HuH-7 (cell line): Measurements from ENCODE around the gene ORC1.
A peak's percentile ranks its signal among the peaks of the same experiment; 100 is the strongest.

Source experiments
- DNase-seq: peaks from one replicate; pipeline ENCODE4 v3.0.0; 2011; ENCODE audit warnings: low spot score

Gene ORC1

GRCh38 chr1:52404116-52404974 is at the start of gene ORC1, which contains the start of gene PRPF38A:
ORC1 (minus strand) TSS chr1:52404423; CDS start chr1:52402223, 2,200 bp downstream.
PRPF38A (plus strand) TSS chr1:52404602; CDS start chr1:52404750, 148 bp downstream.
- peak; percentile 76 for DNase-seq

GRCh38 chr1:52444463-52444862 is 40.2 kb upstream of the ORC1 start:
- DNase-seq: no peak

GRCh38 chr1:52439976-52440375 is 35.8 kb upstream of the ORC1 start:
- no peak for DNase-seq

- no peak for DNase-seq
Measured at GRCh38 chr1:52436817-52437216, 32.6 kb upstream of the ORC1 start.

- DNase-seq: no peak
Measured at GRCh38 chr1:52435650-52436049, 31.4 kb upstream of the ORC1 start.

- DNase-seq: no peak
Measured at GRCh38 chr1:52435211-52435610, 31.0 kb upstream of the ORC1 start.

- no peak for DNase-seq
Measured at GRCh38 chr1:52432807-52433206, 28.6 kb upstream of the ORC1 start.

- DNase-seq: no peak
Measured at GRCh38 chr1:52427152-52427551, 22.9 kb upstream of the ORC1 start.

GRCh38 chr1:52426371-52426770 is 22.1 kb upstream of the ORC1 start:
- no peak for DNase-seq

- DNase-seq: no peak
Measured at GRCh38 chr1:52424813-52425212, 20.6 kb upstream of the ORC1 start.

- no peak for DNase-seq
Measured at GRCh38 chr1:52424231-52424636, 20.0 kb upstream of the ORC1 start.

GRCh38 chr1:52423771-52424170 is 19.5 kb upstream of the ORC1 start:
- DNase-seq: no peak

GRCh38 chr1:52423055-52423454 is 18.8 kb upstream of the ORC1 start:
- DNase-seq: no peak

GRCh38 chr1:52420713-52421112 is 16.5 kb upstream of the ORC1 start:
- no peak for DNase-seq

- DNase-seq: no peak
Measured at GRCh38 chr1:52416811-52417210, 12.6 kb upstream of the ORC1 start.

GRCh38 chr1:52414942-52415341 is 10.7 kb upstream of the ORC1 start:
- no peak for DNase-seq

- DNase-seq: no peak
Measured at GRCh38 chr1:52413410-52413989, 9.3 kb upstream of the ORC1 start.

- no peak for DNase-seq
Measured at GRCh38 chr1:52404975-52405338, 734 bp upstream of the ORC1 start.

- DNase-seq: peak; percentile 18
Measured at GRCh38 chr1:52403566-52404115, 582 bp downstream of the ORC1 start.

GRCh38 chr1:52402860-52403240 is 1.4 kb downstream of the ORC1 start:
- DNase-seq: peak; percentile 20

GRCh38 chr1:52400131-52400530 is 4.1 kb downstream of the ORC1 start:
- DNase-seq: no peak

- no peak for DNase-seq
Measured at GRCh38 chr1:52399629-52400028, 4.6 kb downstream of the ORC1 start.

GRCh38 chr1:52393174-52393573 is 11.0 kb downstream of the ORC1 start:
- DNase-seq: no peak
